ENCODE data around the gene EDC3. TPM values are rescaled to one million over a fixed set of nuclear protein-coding genes. Genes with fewer than 3 reads are reported as not detected.

EDC3 gene
- total and polyA plus RNA-seq, 2 experiments from 2014 or later: 13.8 to 26.5 TPM

- no peaks in the 10 kb centered on the region; the same call in 2 of the 3 replicates for H3K9me3 Mint-ChIP-seq
- H3K4me1 ChIP-seq (ENCODE audit: insufficient read depth): no peaks in the 10 kb centered on the region
- no peak overlapping the region for H3K4me2 ChIP-seq
- peaks cover 7% of the 10 kb centered on the region for H3K27me3 Mint-ChIP-seq (ENCODE audit: insufficient read depth, low read depth, poor library complexity)
- H3K27ac Mint-ChIP-seq: no peak overlapping the region
- ATAC-seq (no peak), DNase-seq (ENCODE audit: low spot score) (no peak)
- H3K36me3 ChIP-seq (ENCODE audit: insufficient read depth): no peaks in the 10 kb centered on the region
- no peaks in the 10 kb centered on the region for H3K79me2 ChIP-seq (replicated peaks; ENCODE audit: insufficient read depth)
- TF ChIP-seq CREB1 (CRISPR knock-in tag; IDR thresholded peaks at IDR 0.05; ENCODE audit: low read depth) (no peak), ZNF114 (CRISPR knock-in tag; IDR thresholded peaks at IDR 0.05) (no peak), NANOG (IDR thresholded peaks at IDR 0.05; ENCODE audit: borderline replicate concordance) (no peak), JUNB (IDR thresholded peaks at IDR 0.05; ENCODE audit: unreplicated experiment) (no peak), ZNF462 (CRISPR knock-in tag; IDR thresholded peaks at IDR 0.05) (no peak), CTCF (conservative IDR thresholded peaks at IDR 0.05; ENCODE audit: low read depth in 2 of 2) (no peak), ETS1 (IDR thresholded peaks at IDR 0.05) (no peak), POLR2AphosphoS5 (IDR thresholded peaks at IDR 0.05; ENCODE audit: low read depth) (no peak), EZH2 (IDR thresholded peaks at IDR 0.05; ENCODE audit: low read depth, unreplicated experiment) (no peak), STAT1 (IDR thresholded peaks at IDR 0.05; ENCODE audit: unreplicated experiment) (no peak)
- no peak overlapping the region for H3K4me3 Mint-ChIP-seq
- H3K9me2 ChIP-seq (ENCODE audit: insufficient read depth): no peaks in the 10 kb centered on the region
- H3K4me3 ChIP-seq: no peak overlapping the region
- no peak overlapping the region for H3K27ac ChIP-seq (ENCODE audit: low read depth)
- no peak overlapping the region for H2AFZ ChIP-seq
- no peaks in the 10 kb centered on the region for H3K36me3 Mint-ChIP-seq (ENCODE audit: low read depth)
- 0 out of 2 replicates have a peak, but pooled peaks cover 3% of the 10 kb centered on the region for H3K27me3 ChIP-seq (ENCODE audit: insufficient read depth)
- H3K4me1 Mint-ChIP-seq: no peaks in the 10 kb centered on the region
- H4K20me1 ChIP-seq (replicated peaks; ENCODE audit: insufficient read depth): no peaks in the 10 kb centered on the region
- H3F3A ChIP-seq (replicated peaks; ENCODE audit: low read depth): no peaks in the 10 kb centered on the region
These were observed 16.5 kb upstream of the EDC3 start for GRCh38 chr15:74712311-74712710.

All from GM23338 (cell line).